MCF 10A (cell line): ENCODE data around the gene SEBOX. TPM values are rescaled to one million over a fixed set of nuclear protein-coding genes. Genes with fewer than 3 reads are reported as not detected.

Source experiments
- Bru-seq: library from RNA; stranded (reverse); fragments of 400-500 nt; gene quantifications from one replicate; lab custom pipeline; 2021; lab: Mats Ljungman, UMichigan
- BruChase-seq, 2 experiments: library from RNA; stranded (reverse); fragments of 400-500 nt; gene quantifications; one replicate each; lab custom pipeline; 2021; lab: Mats Ljungman, UMichigan
- BruUV-seq: library from RNA; stranded (reverse); fragments of 400-500 nt; replicated peaks from 2 replicates; lab custom pipeline; 2021; lab: Mats Ljungman, UMichigan
- CTCF ChIA-PET: fragments of 300-600 bp; sonication (Branson Sonifier 250); formaldehyde crosslinking; extraction: SDS; loops from one replicate; lab custom pipeline; 2021; ENCODE audit warnings: antibody characterized with exemption, inconsistent platforms; lab: Yijun Ruan, JAX
- POLR2A ChIA-PET: fragments of 300-600, 350-650 bp; sonication (Branson Sonifier 250); formaldehyde crosslinking; extraction: SDS; loops from one replicate; lab custom pipeline; 2020; ENCODE audit warnings: antibody characterized with exemption, inconsistent platforms; lab: Yijun Ruan, JAX
- DNase-seq: peaks from one replicate; pipeline ENCODE4 v3.0.0-alpha.2; 2018; ENCODE audit not compliant: unreplicated experiment
- H3K27ac Mint-ChIP-seq: one replicate; pipeline ENCODE4 v1.8.0; 2022; ENCODE audit warnings: mild to moderate bottlenecking, low read depth, mixed read lengths; ENCODE audit not compliant: unreplicated experiment
- H3K27me3 Mint-ChIP-seq: one replicate; pipeline ENCODE4 v1.8.0; 2022; ENCODE audit warnings: mixed read lengths; ENCODE audit not compliant: insufficient read depth, unreplicated experiment
- H3K36me3 Mint-ChIP-seq: one replicate; pipeline ENCODE4 v1.8.0; 2022; ENCODE audit warnings: mild to moderate bottlenecking, moderate library complexity, mixed read lengths; ENCODE audit not compliant: insufficient read depth, unreplicated experiment
- H3K4me1 Mint-ChIP-seq: one replicate; pipeline ENCODE4 v1.8.0; 2022; ENCODE audit warnings: mixed read lengths; ENCODE audit not compliant: insufficient read depth, unreplicated experiment
- H3K4me3 Mint-ChIP-seq: one replicate; pipeline ENCODE4 v1.8.0; 2022; ENCODE audit warnings: mild to moderate bottlenecking, moderate library complexity, mixed read lengths; ENCODE audit not compliant: unreplicated experiment
- H3K9me3 Mint-ChIP-seq: one replicate; pipeline ENCODE4 v1.8.0; 2022; ENCODE audit warnings: mixed read lengths; ENCODE audit not compliant: unreplicated experiment
- CTCF ChIP-seq: fragments of 200-600 bp; IDR thresholded peaks from one replicate; pipeline ENCODE4 v1.8.0; 2022; ENCODE audit warnings: antibody characterized with exemption, mild to moderate bottlenecking; ENCODE audit not compliant: unreplicated experiment
- intact Hi-C: fragments of 100-400 bp; cut with micrococcal nuclease; formaldehyde crosslinking; loops from 2 replicates; pipeline ENCODE4 v1.14.1; 2022
- long read RNA-seq: library from polyadenylated mRNA; stranded (forward); transcript quantifications from one replicate; pipeline ENCODE4 v2.0.0, GENCODE V29; 2022
- total RNA-seq: library from RNA; stranded (reverse); gene quantifications from 2 replicates; pipeline ENCODE4 v1.2.3, GENCODE V29; 2022

SEBOX gene
- total RNA-seq (not detected in 2 replicates), Bru-seq, nascent RNA (not detected), BruChase-seq, experiment 1, labeled RNA remaining after a 6-hour chase (not detected), BruChase-seq, experiment 2, labeled RNA remaining after a 2-hour chase (not detected)
- long read RNA-seq: 0 reads

- no peak for TF ChIP-seq CTCF
- intact Hi-C loops: no loop called here
Measured at GRCh38 chr17:28364665-28365363, at the start of gene SEBOX. SEBOX (minus strand) TSS chr17:28365199; CDS start chr17:28365151, 48 bp downstream.

GRCh38 chr17:28413804-28414203 lies 48.8 kb upstream of the SEBOX start:
- TF ChIP-seq CTCF: no peak
- ChIA-PET POLR2A (interaction anchor here (1.2 to 1.8 kb wide), 2 partner anchors 23 to 56 kb away, joined by 5 to 7 read pairs; partner anchors contain the start of gene POLDIP2), CTCF (interaction anchor here (1.1 kb wide), 1 partner anchor 19 kb away, joined by 3 read pairs; no protein-coding TSS in a partner anchor)
- no peaks in the 10 kb centered on the region for H3K36me3 Mint-ChIP-seq
- H3K4me3 Mint-ChIP-seq: no peak overlapping the region
- BruUV-seq: no TSS peak
- no peak for DNase-seq
- H3K4me1 Mint-ChIP-seq: peaks cover 7% of the 10 kb centered on the region
- no peak overlapping the region for H3K27ac Mint-ChIP-seq
- no peaks in the 10 kb centered on the region for H3K27me3 Mint-ChIP-seq
- intact Hi-C loops: no loop called here
- no peaks in the 10 kb centered on the region for H3K9me3 Mint-ChIP-seq

More at GRCh38 chr17:28364665-28365363, at the start of gene SEBOX:
- Mint-ChIP-seq H3K9me3 (no peaks in the 10 kb centered on the region), H3K27ac (no peak within 1 kb of the TSS), H3K36me3 (peaks cover 40% of the 10 kb centered on the region), H3K27me3 (no peaks in the 10 kb centered on the region), H3K4me1 (no peaks in the 10 kb centered on the region), H3K4me3 (no peak within 1 kb of the TSS)
- ChIA-PET CTCF (interaction anchor here (0.5 to 1.2 kb wide), 2 partner anchors 17 to 175 kb away, joined by 3 to 4 read pairs; no protein-coding TSS in a partner anchor), POLR2A (interaction anchor here (0.6 kb wide), 1 partner anchor 80 kb away, joined by 4 read pairs; no protein-coding TSS in a partner anchor)
- no TSS peak for BruUV-seq
- no peak for DNase-seq

GRCh38 chr17:28412099-28412498 lies 47.1 kb upstream of the SEBOX start:
- BruUV-seq: no TSS peak
- H3K4me3 Mint-ChIP-seq: no peak overlapping the region
- intact Hi-C loops: no loop called here
- H3K27ac Mint-ChIP-seq: no peak overlapping the region
- DNase-seq: no peak
- POLR2A ChIA-PET: interaction anchor here (1.2 kb wide), 1 partner anchor 65 kb away, joined by 3 read pairs; no protein-coding TSS in a partner anchor
- H3K4me1 Mint-ChIP-seq: peaks cover 18% of the 10 kb centered on the region
- TF ChIP-seq CTCF: no peak
- H3K9me3 Mint-ChIP-seq: no peaks in the 10 kb centered on the region
- CTCF ChIA-PET: interaction anchor here (0.7 kb wide), 1 partner anchor 79 kb away, joined by 4 read pairs; no protein-coding TSS in a partner anchor
- H3K27me3 Mint-ChIP-seq: no peaks in the 10 kb centered on the region
- no peaks in the 10 kb centered on the region for H3K36me3 Mint-ChIP-seq

GRCh38 chr17:28407974-28408306 lies 42.9 kb upstream of the SEBOX start:
- H3K27me3 Mint-ChIP-seq: no peaks in the 10 kb centered on the region
- H3K4me3 Mint-ChIP-seq: no peak overlapping the region
- POLR2A ChIA-PET: interaction anchor here (0.6 to 5.8 kb wide), 15 partner anchors 9 to 160 kb away, joined by 3 to 57 read pairs (median 7); partner anchors contain the start of genes IFT20, POLDIP2 and TNFAIP1
- BruUV-seq: no TSS peak
- H3K9me3 Mint-ChIP-seq: no peaks in the 10 kb centered on the region
- H3K36me3 Mint-ChIP-seq: peaks cover 11% of the 10 kb centered on the region
- CTCF ChIA-PET: interaction anchor here (0.6 to 1.8 kb wide), 9 partner anchors 9 to 133 kb away, joined by 3 to 23 read pairs (median 4); partner anchors contain the start of gene SLC13A2
- DNase-seq: no peak
- peaks cover 23% of the 10 kb centered on the region for H3K4me1 Mint-ChIP-seq
- peak overlapping the region; percentile 21 for H3K27ac Mint-ChIP-seq
- TF ChIP-seq CTCF: no peak
- intact Hi-C loops: no loop called here
